ENCODE measurements around the gene GABPB2. TPM values are rescaled to one million over a fixed set of nuclear protein-coding genes. Genes with fewer than 3 reads are reported as not detected.
A peak's percentile ranks its signal among the peaks of the same experiment; 100 is the strongest.

The GABPB2 gene
- total and polyA plus RNA-seq, 2 of the 13 experiments (the other 11 are each of a cell fraction or from before 2014, with no cell fraction given) = 0.09 TPM; not detected in 1

DNA sequence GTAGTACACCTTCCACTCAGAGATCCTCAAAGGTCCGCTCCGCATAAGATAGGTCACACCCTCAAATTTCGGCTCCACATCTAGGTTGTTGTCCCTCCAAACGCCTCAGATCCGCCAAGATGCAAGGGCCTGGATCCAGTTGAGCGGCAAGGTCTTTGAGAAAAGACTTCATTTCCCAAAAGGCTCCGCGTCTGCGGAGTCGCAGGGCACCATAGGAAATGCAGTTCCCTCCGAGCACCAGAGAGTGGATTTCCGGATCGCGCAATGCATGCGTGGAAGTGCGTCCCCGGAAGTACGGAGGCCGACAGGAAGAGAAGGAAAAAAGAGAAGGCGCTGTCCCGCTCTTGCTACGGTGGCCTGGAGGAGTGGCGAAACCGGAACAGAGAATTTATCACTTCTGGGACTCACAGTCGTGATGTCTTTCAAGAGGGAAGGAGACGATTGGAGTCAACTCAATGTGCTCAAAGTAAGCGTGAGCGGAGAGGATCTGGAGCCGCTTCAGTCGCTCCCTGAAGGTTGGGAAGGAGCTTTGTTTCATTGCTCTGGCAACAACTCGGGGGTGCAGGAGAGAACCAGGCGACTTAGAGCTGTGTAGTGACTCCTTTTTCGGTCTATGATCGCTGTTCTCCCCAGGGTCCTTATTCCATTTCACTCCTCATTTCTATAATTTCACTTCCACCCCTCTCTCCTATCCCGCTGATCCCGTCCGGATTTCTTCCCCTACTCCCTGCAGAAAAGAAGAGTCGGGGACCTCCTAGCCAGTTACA is 95.4 kb downstream of the GABPB2 start, which contains the start of the genes LYSMD1 and SCNM1 (continued):
- TF ChIP-seq ZNF614 (CRISPR knock-in tag; IDR thresholded peaks at IDR 0.05; ENCODE audit: borderline replicate concordance) (no peak; the same call in 1 of the 2 replicates), HNRNPH1 (optimal IDR thresholded peaks at IDR 0.05; ENCODE audit: low read depth, low read length) (no peak), PHF5A (CRISPR knock-in tag; IDR thresholded peaks at IDR 0.05; ENCODE audit: low read depth, unreplicated experiment) (no peak), ZFYVE20 (CRISPR knock-in tag; IDR thresholded peaks at IDR 0.05; ENCODE audit: borderline replicate concordance, low read depth) (no peak), ARNT (IDR thresholded peaks at IDR 0.05) (no peak), ZBTB42 (CRISPR knock-in tag; IDR thresholded peaks at IDR 0.05) (peak; percentile 47; the same call in 1 of the 2 replicates), IKZF4 (CRISPR knock-in tag; IDR thresholded peaks at IDR 0.05; ENCODE audit: borderline replicate concordance, low read depth, not compliant biosample characterization) (no peak), ATF7 (IDR thresholded peaks at IDR 0.05) (no peak), ATF7 (CRISPR knock-in tag; IDR thresholded peaks at IDR 0.05) (0 out of 2 replicates have a peak, but pooled peaks have one; percentile 32), ZKSCAN1 (IDR thresholded peaks at IDR 0.05; ENCODE audit: low read length) (no peak), KMT2B (CRISPR knock-in tag; IDR thresholded peaks at IDR 0.05) (peak; percentile 95), ZNF335 (CRISPR knock-in tag; IDR thresholded peaks at IDR 0.05) (peak; percentile 94), ZNF3 (CRISPR knock-in tag; IDR thresholded peaks at IDR 0.05) (no peak), NBN (conservative IDR thresholded peaks at IDR 0.05) (no peak), ZNF136 (CRISPR knock-in tag; IDR thresholded peaks at IDR 0.05; ENCODE audit: low read depth) (0 out of 2 replicates have a peak, but pooled peaks have one; percentile 47), RBAK (CRISPR knock-in tag; IDR thresholded peaks at IDR 0.05) (no peak), PRPF4 (IDR thresholded peaks at IDR 0.05; ENCODE audit: low read depth, low read length, poor library complexity, severe bottlenecking) (no peak), ZNF546 (CRISPR knock-in tag; conservative IDR thresholded peaks at IDR 0.05) (no peak), ZSCAN29 (CRISPR knock-in tag; conservative IDR thresholded peaks at IDR 0.05) (peak; percentile 70; the same call in 1 of the 2 replicates), ZNF30 (CRISPR knock-in tag; IDR thresholded peaks at IDR 0.05) (no peak), JUN (CRISPR knock-in tag; IDR thresholded peaks at IDR 0.05) (0 out of 2 replicates have a peak, but pooled peaks have one; percentile 28), NFKB2 (CRISPR knock-in tag; IDR thresholded peaks at IDR 0.05; ENCODE audit: borderline replicate concordance) (0 out of 2 replicates have a peak, but pooled peaks have one; percentile 36), PPARG (CRISPR knock-in tag; conservative IDR thresholded peaks at IDR 0.05) (peak; percentile 53; the same call in 1 of the 2 replicates)
- TF ChIP-seq, protein P1, sequence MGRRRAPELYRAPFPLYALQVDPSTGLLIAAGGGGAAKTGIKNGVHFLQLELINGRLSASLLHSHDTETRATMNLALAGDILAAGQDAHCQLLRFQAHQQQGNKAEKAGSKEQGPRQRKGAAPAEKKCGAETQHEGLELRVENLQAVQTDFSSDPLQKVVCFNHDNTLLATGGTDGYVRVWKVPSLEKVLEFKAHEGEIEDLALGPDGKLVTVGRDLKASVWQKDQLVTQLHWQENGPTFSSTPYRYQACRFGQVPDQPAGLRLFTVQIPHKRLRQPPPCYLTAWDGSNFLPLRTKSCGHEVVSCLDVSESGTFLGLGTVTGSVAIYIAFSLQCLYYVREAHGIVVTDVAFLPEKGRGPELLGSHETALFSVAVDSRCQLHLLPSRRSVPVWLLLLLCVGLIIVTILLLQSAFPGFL (CRISPR knock-in tag; IDR thresholded peaks at IDR 0.05) = no peak
- TF ChIP-seq, protein P2, sequence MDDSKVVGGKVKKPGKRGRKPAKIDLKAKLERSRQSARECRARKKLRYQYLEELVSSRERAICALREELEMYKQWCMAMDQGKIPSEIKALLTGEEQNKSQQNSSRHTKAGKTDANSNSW (CRISPR knock-in tag; IDR thresholded peaks at IDR 0.05; ENCODE audit: borderline replicate concordance) = no peak
- TF ChIP-seq, protein P3, sequence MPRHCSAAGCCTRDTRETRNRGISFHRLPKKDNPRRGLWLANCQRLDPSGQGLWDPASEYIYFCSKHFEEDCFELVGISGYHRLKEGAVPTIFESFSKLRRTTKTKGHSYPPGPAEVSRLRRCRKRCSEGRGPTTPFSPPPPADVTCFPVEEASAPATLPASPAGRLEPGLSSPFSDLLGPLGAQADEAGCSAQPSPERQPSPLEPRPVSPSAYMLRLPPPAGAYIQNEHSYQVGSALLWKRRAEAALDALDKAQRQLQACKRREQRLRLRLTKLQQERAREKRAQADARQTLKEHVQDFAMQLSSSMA (CRISPR knock-in tag; IDR thresholded peaks at IDR 0.05) = peak; percentile 99
- TF ChIP-seq, protein P4, sequence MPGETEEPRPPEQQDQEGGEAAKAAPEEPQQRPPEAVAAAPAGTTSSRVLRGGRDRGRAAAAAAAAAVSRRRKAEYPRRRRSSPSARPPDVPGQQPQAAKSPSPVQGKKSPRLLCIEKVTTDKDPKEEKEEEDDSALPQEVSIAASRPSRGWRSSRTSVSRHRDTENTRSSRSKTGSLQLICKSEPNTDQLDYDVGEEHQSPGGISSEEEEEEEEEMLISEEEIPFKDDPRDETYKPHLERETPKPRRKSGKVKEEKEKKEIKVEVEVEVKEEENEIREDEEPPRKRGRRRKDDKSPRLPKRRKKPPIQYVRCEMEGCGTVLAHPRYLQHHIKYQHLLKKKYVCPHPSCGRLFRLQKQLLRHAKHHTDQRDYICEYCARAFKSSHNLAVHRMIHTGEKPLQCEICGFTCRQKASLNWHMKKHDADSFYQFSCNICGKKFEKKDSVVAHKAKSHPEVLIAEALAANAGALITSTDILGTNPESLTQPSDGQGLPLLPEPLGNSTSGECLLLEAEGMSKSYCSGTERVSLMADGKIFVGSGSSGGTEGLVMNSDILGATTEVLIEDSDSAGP (CRISPR knock-in tag; IDR thresholded peaks at IDR 0.05; ENCODE audit: borderline replicate concordance) = peak; percentile 84; the same call in 1 of the 2 replicates
